GM21529 (cell line): ENCODE data around the gene BMERB1.
"Not testable (repeated sequence)": the region's sequence is repeated elsewhere in the genome, so short reads cannot be mapped to it uniquely, and the experiment has no call there.

Source experiments
- ATAC-seq: cut with Tn5 transposase; IDR thresholded peaks from one replicate; pipeline ENCODE4 v1.9.1; 2021; ENCODE audit not compliant: unreplicated experiment

BMERB1 gene

GRCh38 chr16:15585956-15586355 is 151.6 kb downstream of the BMERB1 start:
- no peak for ATAC-seq

DNA sequence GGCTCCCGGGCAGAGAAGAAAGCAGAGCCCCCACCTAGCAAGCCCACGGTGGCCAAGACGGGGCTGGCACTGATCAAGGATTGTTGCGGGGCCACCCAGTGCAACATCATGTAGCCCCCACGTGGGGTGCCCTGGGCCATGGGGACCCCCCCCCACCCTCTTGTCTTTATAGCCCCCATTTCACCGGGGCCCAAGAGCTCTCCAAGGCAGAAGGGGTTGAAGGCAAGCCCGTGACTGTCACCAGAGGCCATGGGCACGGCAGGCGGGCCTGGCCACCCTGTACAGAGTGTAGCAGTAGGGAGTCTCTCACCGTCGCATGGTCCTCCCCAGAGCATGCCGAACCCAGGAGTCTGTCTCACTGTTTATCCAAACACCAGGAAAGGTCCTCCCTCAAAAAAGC is 152.3 kb downstream of the BMERB1 start:
- ATAC-seq, result no peak

DNA sequence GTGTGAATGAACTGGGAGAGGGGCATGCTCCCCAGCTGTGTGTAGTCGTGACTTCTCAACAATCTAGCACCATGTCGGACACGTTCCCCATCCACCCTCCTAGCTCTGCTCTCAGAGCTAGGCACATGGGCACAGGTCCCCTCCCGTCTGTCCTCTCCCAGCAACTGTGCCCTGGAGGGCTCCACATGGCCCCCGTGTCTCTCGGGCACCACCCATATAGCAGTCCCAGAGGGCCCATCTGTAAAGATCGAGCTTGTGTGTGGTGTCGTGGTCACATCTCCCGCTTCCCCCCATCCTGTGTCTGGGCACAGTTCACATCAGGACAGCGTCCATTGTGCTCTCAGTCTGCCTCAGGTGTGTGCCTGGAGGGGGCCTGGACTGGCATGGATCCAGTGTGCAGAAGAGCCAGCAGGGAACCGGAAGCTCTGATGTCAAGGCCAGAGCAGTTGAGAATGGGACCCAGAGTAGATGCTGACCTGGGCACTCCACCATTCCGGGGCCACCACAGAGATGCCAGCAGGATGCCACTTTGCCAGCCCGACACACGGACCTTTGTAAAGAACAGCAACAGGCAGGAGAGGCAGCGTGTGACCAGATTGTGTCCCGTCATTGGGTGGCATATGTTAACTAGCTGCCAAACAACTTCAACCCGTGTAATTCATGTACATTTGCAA is 152.9 kb downstream of the BMERB1 start:
- no peak for ATAC-seq

DNA sequence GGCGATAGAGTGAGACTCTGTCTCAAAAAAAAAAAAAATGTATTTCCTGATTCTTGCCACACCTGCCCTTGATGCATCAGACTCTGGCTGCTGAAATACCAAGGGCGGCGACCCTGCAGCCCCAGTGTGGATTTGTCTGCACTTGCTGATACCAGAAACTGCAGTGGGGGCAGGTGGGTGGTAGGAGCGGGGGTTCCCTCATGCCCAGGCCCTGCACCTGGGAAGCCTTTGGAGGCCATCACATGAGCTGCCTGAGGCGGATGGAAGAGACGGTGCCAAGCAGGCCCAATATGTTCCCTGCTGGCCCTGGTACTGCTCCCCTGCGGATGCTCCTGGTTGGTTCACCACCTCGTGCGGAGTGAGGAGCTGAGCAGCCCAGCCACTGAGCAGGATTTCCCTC is 157.9 kb downstream of the BMERB1 start:
- ATAC-seq, result no peak

DNA sequence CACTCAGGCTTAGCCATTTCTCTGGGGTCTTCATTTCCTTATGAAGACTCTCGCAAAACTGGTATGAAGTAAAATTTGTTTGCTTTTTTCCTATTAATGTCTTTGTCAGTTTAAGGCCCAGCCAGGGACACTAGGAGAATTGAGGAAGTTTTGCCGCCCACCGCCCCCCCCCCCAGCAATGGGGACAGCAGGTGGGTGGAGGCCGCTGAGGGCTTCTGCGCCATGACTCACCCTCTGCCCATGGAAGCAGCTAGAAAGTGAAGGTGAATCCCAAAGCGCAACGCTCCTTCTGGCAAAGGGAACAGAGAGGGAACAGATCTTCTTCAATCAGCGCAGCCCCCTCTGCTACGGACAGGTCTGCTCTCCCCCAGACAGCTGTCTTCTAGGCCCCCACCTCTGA is 158.8 kb downstream of the BMERB1 start:
- no peak for ATAC-seq

GRCh38 chr16:15594711-15595320 is 160.4 kb downstream of the BMERB1 start:
- no peak for ATAC-seq

DNA sequence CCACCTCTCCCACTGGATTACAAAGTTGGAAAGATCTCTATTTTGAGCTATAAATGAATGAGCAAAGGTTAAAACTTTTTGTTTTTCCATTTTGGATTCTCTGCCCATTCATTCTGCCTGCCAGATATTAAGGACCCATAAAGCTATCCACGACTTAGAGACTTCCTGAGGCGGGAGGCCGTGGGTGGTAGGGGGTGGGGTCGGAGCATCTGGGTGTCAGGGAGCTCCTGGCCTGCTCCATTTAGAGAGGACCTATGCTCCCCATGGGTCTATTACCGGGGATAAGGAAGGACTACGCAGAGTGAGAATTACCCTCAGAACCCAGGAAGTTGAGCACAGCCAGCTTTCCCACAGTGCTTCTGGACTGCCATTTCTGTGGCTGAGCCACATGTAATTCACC is 162.7 kb downstream of the BMERB1 start:
- no peak for ATAC-seq

GRCh38 chr16:15597822-15598647 is 163.6 kb downstream of the BMERB1 start:
- ATAC-seq, result no peak

DNA sequence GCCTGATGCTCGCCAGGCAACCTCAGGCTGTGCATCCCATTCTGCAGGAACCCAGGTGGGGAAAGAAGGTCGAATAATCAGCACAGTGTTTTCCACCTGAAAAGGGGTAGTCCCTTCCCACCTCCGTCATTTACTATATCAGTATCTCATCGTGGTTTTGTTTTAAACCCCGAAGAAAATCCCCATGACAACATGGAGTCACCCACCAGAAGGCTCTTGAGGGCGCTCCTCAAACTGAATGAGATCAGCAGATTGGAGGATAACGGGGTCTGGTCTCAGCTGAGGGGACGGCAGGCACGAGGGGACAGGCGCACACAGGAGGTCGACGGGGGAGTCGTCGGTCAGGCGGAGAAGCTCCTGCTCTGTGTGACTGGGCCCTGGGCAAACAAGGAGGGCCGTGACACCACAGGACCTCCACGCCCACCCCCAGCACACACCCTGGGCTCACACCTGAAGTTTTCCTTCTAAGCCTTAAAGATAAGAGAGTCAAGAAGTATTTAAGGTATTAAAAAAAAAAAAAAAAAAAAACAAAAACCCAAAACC is 164.3 kb downstream of the BMERB1 start:
- ATAC-seq, result no peak

DNA sequence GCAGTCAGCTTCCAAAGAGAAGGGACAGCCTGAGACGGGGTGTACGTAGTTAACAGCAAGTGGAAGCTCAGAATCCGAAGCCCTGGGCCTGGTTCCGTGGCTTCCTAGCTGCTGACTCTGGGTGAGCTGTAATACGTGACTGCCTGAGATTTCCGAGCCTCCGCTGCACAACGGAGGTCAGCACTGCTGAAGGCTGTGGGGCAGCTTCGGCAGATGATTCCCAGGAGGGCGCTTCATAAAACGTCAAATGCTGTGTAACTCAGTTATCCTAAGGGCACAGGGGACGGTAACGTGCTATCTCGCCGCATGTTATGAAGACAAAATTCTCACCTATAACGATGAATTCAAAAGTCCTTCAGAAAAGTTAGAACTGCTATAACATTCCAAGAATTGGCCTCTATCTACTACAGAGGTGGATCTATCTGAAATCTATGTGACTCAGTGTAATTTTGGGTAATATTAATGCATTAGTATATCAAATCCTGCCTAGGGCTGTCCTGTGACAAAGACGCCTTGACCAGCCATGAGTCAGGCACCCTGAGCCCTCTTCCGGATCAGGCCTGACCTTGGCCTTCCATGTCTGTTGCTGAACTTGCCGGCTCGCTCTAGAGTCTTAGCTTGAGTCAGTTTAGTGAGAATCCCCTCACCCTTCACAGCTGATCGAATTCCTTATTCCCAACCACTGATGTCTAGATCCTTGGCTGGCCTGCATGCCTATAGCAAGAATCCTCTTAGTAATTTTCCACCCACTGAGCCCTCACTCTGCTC is 165.1 kb downstream of the BMERB1 start:
- no peak for ATAC-seq

DNA sequence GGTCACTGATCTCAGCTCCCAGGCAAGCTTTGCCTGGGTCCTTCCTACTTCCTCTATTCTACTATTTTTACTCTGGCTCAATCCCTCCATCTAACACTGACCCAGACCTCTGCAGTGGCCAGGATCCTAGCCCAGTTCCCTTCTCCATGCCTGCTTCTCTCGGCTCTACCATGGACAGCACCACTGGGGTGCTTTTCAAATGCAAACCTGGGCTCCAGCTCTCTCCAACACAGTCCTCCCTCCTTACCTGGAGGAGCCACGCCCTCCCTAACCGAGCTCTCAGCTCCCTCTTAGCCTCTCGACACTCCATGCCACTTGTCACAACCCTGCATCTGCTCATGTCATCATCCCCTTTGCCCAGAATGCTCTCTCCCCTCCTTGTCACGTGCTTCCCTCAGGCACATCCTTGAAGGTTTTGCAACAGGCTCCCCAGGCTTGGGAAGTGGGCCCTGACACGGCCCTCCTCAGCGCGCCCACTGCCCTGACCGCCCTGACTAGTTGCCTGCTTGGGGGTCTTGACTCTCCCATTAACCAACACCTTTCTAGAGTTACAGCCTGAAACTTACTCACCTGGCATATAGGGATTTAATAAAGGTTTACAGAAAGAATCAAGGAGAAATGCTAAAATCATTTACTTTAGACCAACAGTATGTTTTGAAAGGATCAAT is 167.0 kb downstream of the BMERB1 start:
- ATAC-seq, result no peak

DNA sequence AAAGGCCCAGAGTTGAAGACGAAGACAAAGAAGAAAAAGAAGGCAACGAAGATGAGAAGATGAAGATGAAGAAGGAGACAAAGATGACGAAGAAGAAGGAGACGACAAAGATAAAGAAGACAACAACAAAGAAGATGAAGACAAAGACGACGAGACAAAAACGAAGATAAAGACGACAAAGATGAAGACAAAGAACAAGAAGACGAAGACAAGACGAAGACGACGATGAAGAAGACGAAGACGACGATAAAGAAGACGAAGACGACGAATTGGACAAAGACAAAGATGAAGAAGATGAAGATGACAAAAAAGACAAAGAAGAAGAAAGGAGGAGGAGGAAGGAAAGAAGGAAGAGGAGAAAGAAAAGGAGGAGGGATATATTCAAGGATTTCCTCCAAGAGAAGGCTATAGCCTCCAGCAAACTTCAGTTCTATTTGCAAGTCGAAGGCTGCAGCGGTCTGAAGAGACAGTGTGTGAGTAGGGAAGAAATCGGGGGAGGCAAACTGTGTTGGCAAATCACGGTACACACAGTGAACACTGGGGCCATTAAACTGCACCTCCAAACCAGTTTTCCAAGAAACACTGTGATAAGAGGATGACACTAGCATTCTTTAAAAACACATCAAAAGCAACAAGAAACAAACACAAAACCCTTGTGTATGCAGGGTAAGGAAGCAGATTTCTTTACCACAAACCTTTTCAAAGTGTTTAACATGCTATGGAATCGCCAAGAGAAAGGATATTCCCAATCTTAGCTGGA is 168.1 kb downstream of the BMERB1 start:
- ATAC-seq, result no peak

DNA sequence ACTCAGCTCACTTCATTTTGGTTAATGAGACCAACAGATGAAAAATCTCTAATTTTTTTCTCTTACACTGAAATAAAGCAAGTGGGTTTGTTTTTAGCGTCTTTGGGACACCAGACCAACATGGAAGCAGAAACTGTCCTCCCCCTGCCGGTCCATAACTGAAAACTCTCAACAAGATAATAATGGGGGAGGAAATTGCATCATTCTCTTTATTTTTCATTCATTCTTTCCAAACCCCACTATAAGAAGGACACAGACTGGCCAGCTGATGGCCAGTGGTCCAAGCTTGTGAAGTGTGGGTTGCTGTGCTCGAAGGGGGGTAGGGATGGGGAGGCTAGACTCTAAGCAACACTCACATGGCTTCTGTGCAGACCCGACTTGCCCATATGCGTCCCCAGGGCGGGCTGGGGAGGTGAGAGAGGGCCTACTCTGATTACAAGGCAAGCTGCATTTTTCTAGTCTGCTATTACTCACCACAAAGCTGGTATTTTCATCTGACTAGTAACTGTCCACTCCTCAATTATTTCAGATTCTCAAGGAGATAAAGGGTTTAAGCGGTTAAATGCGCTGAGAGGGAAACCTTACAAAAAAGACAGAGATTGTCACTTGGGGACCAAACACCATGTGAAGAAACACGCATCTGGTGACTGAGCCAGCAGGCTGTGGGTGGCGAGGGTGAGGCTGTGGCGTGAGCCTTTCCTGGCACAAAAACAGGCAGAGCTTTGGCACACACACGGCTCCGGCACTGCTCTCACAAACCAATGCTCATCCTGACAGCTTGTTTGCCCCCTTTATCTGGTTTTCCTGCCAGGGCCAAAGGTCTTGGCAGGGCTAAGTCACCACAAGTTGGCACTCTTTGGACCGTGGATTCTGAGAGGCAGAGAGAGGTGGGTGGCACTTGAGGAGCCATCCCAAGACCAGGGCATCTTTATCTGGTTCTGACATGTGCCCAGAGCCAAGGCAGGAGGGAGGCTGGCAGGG is 170.4 kb downstream of the BMERB1 start:
- ATAC-seq, result no peak

DNA sequence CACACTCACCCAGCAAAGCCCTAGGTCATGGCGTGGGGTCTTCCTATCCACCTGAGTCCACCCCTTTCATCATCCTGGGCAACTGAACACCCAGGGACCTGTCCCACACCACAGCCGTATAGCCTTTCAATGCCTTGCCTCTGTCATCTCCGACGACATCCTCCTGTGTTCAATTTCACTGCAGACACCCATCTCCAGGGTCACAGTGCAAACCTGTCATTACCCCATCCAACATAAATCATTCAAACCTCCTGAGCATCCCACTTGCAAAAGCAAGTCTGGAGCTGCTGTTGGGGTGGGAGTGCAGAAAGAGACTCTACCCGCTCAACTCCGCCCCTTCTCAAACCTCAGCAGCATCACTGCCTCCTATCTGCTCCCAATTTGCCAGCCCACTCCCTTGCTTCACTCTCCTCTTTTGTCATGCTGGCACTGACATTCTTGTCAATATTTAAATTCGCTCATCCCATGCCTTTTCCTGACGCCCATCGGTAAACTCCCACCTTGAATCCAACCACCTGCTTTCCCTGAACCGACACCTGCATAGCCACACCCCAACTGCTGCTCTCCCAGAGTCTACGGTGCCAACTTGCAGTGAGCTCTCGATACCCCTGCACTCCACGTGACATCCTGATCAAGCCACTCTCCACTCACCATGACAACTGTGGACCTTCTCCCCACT is 171.6 kb downstream of the BMERB1 start:
- no peak for ATAC-seq

DNA sequence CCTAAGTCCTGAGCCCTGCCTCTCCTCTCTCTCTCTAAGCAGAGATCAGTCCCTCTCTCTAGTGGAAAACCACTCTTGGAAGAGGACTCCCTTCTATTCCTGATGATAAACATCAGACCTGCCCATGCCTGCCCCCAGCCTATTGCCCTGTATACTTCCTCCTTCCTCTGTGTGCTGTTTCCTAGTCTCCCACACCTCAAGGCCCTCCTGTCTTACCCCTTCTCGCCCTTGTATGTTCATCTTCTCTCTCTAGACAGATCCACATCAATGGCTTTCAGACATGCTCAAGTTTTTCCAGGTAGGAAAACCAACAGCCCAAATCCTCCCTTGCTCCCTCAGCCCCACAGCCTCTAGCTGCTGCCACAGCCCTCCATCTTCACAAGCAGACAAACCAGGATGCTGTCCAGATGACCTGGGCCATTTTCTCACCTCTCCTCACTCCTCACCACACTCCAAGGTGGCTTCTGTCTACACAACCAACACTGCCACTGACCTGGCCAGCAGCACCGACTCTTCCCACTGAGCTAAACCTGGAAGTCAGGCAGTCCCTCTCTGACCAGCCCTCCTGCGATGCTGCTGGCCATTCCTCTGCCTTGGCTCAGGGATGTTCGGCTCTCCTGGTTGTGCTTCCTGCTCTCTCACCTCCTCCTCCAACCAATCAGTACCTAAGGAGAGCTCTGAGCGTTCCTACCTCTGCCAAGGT is 172.3 kb downstream of the BMERB1 start:
- ATAC-seq, result no peak

DNA sequence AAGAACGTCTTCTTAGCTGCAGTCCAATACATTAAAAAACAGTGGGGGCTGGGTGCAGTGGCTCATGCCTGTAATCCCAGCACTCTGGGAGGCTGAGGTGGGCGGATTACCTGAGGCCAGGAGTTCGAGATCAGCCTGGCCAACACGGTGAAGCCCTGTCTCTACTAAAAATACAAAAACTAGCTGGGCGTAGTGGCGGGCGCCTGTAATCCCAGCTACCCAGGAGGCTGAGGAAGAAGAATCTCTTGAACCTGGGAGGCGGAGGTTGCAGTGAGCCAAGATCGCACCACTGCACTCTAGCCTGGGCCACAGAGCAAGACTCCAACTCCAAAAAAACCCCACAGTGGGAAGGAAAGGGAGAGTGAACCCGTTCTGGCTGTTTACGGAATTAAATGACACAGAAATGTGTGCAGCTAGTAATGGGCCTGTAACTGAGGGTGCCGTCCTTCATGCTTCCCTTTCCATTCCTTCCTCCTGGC is 172.9 kb downstream of the BMERB1 start:
- not testable (repeated sequence) for ATAC-seq

DNA sequence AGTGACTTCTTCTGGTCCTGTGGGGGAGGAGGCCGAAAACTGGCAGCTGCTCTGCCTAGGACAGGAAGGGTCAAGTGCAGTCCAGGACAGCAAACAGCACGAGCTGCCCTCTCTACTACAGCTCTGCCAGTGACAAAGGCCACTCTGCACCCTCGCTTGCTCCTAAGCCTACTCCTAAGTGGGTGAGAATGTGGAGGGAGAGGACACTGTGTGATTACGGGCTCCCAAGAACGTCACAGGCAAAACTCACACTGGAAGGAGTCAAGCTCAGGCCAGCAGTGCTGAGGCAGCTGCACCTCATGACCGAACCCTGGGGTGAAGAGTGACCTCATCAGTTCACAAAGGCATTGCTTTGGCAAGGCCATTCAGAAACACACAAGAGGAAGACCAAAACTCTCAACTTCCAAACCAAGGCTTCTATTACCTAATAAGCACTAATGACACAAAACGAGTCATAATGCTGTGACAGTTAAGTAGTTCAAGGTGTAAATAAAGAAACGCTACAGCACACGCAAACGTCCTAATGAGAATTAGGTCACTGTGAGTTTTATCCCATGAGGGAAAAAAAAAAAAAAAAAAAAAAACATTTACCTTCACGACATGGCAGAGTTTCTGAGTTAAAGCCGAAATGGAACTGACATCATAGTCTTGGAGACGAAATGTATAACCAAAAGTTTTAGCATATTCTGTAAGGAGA is 173.5 kb downstream of the BMERB1 start:
- no peak for ATAC-seq
